ENCODE data around the gene OSBPL10.
A peak's percentile ranks its signal among the peaks of the same experiment; 100 is the strongest.
"Not testable (repeated sequence)": the region's sequence is repeated elsewhere in the genome, so short reads cannot be mapped to it uniquely, and the experiment has no call there.

Gene OSBPL10

DNA sequence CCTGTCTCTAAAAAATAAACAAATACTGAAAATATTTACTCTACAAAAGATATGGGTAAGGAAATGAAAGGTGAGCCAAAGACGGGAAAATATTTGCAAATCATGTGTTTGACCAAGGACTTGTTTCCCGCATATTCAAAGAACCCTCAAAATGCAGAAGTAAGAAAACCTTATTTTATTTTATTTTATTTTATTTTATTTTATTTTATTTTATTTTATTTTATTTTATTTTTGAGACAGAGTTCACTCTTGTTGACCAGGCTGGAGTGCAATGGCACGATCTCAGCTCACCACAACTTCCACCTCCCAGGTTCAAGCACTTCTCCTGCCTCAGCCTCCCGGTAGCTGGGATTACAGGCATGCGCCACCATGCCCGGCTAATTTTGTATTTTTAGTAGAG lies 11.9 kb upstream of the OSBPL10 start:
- DNase-seq = not testable (repeated sequence)

- DNase-seq = no peak
Observed at GRCh38 chr3:31988271-31988670, 7.2 kb upstream of the OSBPL10 start.

- DNase-seq = no peak
Observed at GRCh38 chr3:31985831-31986230, 4.8 kb upstream of the OSBPL10 start.

DNA sequence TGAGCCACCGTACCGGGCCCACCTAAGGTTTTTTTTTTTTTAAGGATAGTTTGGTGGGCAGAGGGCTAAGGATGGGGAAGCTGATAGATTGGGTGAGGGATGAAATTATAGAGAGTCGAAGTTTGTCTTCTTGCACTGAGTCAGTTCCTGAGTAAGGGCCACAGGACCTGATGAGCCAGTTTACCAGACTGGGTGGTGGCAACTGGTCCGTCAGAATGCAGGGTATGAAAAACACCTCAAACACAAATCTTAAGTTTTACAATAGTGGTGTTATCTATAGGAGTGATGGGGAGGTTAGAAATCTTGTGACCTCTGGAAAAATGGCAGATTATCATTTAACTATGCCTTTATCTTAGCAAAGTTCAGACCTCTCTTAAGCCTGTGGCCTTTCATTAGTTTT lies 3.3 kb upstream of the OSBPL10 start:
- no peak for DNase-seq

DNA sequence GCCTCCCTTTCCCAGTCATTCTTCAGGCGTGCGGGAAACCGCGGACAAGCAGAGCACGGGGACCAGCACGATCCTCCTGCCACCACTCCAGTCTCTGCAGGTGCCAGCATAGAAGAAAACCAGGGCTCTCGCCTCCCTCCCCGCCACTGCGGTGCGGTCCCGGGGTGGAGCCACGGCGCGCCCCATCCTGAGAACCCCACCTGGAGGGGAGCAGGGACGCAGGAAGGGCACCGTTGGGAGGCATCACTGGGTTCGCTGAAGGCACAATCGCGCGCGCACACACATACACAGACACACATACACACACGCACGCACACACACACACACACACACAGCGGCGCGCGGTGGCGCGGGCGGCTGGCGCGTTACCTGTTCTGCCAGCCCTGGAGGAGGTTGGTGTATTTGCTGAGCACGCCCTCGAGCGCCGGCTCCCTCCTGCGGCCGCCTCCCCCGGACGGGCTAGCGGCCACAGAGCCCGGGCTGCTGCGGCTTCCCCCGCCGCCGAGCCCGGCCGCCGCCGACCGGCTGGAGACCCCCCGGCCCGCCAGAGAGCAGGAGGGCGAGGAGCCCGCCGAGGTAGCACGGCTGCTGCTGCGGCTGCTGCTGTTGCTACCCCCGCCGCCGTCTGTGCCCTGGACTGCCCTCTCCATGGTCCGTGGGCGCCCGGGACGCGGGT lies 394 bp downstream of the OSBPL10 start:
- peak; percentile 31 to 35 for DNase-seq

GRCh38 chr3:31979001-31979697 lies 1.9 kb downstream of the OSBPL10 start:
- DNase-seq = no peak

GRCh38 chr3:31978553-31978952 lies 2.5 kb downstream of the OSBPL10 start:
- DNase-seq = no peak

GRCh38 chr3:31977736-31978135 lies 3.3 kb downstream of the OSBPL10 start:
- DNase-seq = no peak

- no peak for DNase-seq
Observed at GRCh38 chr3:31976302-31976701, 4.8 kb downstream of the OSBPL10 start.

- DNase-seq = no peak
Observed at GRCh38 chr3:31974964-31975363, 6.1 kb downstream of the OSBPL10 start.

DNA sequence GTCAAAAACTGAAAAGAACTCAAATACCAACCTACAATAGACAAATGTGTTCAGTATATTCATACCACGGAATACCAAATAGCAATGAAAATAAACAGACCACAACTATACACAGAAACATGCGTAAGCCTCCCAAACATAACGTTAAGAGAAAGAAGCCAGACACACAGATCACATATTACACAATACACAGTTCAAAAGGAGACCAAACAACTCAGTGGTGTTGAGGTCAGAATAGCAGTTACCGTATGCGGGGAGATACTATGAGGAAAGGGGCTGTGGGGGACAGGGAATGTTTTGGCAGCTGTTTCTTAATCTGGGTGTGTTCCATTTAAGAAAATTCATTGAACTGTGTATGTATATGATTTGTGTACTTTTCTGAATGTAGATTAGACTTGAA lies 6.6 kb downstream of the OSBPL10 start:
- DNase-seq = no peak

- DNase-seq = no peak
Observed at GRCh38 chr3:31973837-31974236, 7.2 kb downstream of the OSBPL10 start.

GRCh38 chr3:31973081-31973480 lies 8.0 kb downstream of the OSBPL10 start:
- no peak for DNase-seq

DNA sequence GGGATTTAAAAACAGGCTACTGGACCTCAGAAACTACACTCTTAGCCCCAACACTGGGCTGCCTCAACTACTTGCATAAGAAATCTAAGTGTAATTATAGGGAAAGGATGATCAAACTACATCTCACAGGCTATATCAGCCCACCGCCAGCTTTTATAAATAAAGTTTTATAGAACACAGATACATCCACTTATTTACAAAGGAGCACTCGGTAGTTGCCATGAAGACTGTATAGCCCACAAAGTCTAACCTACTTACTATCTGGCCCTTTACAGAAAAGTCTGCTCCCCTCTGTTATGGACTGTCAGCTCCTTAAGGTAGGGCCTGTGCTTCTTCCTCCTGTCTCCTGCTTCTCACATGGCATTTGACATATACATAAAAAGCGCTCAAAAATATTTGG lies 9.5 kb downstream of the OSBPL10 start:
- DNase-seq = no peak

- DNase-seq = no peak
Observed at GRCh38 chr3:31968927-31969418, 12.1 kb downstream of the OSBPL10 start.

DNA sequence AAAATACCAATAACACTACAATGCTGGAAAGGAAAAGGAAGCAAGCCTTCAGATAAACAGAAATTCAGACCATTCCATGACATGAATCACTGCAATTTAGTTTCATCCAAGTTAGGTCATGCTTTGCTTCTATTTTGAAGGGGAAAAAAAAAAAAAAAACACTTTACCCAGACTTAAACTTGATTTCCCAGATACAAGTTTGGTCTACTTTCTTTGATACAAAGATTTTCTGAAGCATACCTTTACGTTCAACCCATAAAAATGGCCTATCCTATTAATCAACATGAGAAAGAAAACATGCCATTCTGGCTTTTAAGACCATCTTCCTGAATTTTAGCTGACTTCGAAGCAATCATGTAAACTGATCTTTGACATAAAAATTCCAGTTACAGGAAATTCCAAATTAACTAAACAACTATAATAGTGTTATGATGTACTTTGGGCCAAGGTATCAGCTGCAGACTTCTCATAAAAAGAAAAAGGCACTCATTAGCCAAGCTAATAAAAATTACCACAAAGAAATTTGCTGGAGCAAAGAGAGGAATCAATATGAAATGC lies 12.6 kb downstream of the OSBPL10 start:
- DNase-seq = no peak

GRCh38 chr3:31967592-31967991 lies 13.5 kb downstream of the OSBPL10 start:
- no peak for DNase-seq

DNA sequence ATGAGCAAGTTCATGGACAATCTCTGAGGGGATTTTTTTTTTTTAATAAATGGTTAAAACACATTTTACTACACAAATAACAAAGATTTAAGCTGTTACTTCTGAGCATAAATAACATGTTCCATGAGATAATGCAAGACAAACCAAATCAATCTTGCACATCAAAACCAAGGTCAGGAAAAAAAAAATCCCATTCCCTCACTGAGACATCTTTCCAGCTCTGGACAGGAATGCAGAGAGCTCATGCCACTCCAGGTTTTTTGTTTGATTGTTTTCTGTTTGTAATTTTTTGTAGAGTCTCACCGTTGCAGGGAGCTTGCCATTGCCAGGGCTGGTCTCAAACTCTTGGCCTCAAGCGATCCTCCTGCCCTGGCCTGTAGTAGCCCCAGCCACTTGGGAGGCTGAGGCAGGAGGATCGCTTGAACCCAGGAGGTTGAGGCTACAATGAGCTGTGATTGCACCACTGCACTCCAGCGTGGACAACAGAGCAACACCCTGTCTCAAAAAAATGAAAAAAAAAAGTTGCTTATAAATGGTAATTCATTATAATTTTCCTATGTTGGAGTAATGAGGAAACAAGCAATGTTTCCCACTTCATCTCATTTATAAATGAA lies 14.0 kb downstream of the OSBPL10 start:
- DNase-seq = no peak

- no peak for DNase-seq
Observed at GRCh38 chr3:31962801-31963205, 18.3 kb downstream of the OSBPL10 start.

- DNase-seq = no peak
Observed at GRCh38 chr3:31960793-31961431, 20.1 kb downstream of the OSBPL10 start.

GRCh38 chr3:31959951-31960792 lies 20.9 kb downstream of the OSBPL10 start:
- DNase-seq = no peak

GRCh38 chr3:31959251-31959650 lies 21.8 kb downstream of the OSBPL10 start:
- DNase-seq = no peak

All from activated CD4-positive, alpha-beta T cell treated with anti-CD3 and anti-CD28 coated beads, Interleukin-2, amount 50 U/mL, for 4 hours (primary cell).